Activated naive CD4-positive, alpha-beta T cell treated with anti-CD3 and anti-CD28 coated beads for 36 hours (primary cell): Measurements from ENCODE around the gene KLHDC8B. TPM values are rescaled to one million over a fixed set of nuclear protein-coding genes. Genes with fewer than 3 reads are reported as not detected.

Experiments used
- CTCF ChIA-PET: fragments of 350-600 bp; sonication (Branson Sonifier 250); formaldehyde crosslinking; loops from one replicate; lab custom pipeline; 2021; ENCODE audit warnings: antibody characterized with exemption; lab: Charles Lee
- DNase-seq: peaks from one replicate; pipeline ENCODE4 v3.0.0-alpha.2; 2020
- H3K27ac Mint-ChIP-seq: one replicate; pipeline ENCODE4 v1.8.0; 2021; ENCODE audit warnings: mild to moderate bottlenecking, mixed read lengths
- H3K27me3 Mint-ChIP-seq: one replicate; pipeline ENCODE4 v1.8.0; 2021; ENCODE audit warnings: low read depth, mixed read lengths
- H3K36me3 Mint-ChIP-seq: one replicate; pipeline ENCODE4 v1.8.0; 2021; ENCODE audit warnings: low read depth, mixed read lengths
- H3K4me1 Mint-ChIP-seq: one replicate; pipeline ENCODE4 v1.8.0; 2021; ENCODE audit warnings: low read depth, mixed read lengths
- H3K4me3 Mint-ChIP-seq: one replicate; pipeline ENCODE4 v1.8.0; 2021; ENCODE audit warnings: mild to moderate bottlenecking, moderate library complexity, mixed read lengths
- H3K9me3 Mint-ChIP-seq: one replicate; pipeline ENCODE4 v1.8.0; 2021; ENCODE audit warnings: mixed read lengths
- intact Hi-C: fragments of 100-400 bp; cut with micrococcal nuclease; formaldehyde crosslinking; loops from one replicate; pipeline ENCODE4 v1.15.1; 2023
- total RNA-seq, 2 experiments: library from RNA; stranded (reverse); gene quantifications; one replicate each; pipeline ENCODE4 v1.2.3, GENCODE V29; 2021

The KLHDC8B gene
- total RNA-seq, 2 experiments from 2014 or later: 1.8 to 2.4 TPM

- no peaks in the 10 kb centered on the region for H3K36me3 Mint-ChIP-seq
- no peak overlapping the region for H3K27ac Mint-ChIP-seq
- peaks cover 7% of the 10 kb centered on the region for H3K4me1 Mint-ChIP-seq
- no peak overlapping the region for H3K4me3 Mint-ChIP-seq
- intact Hi-C loops: loop anchor here (5.0 kb wide), 1 partner anchor 64 kb away; no protein-coding TSS in a partner anchor
- CTCF ChIA-PET: interaction anchor here (1.4 kb wide), 1 partner anchor 10 kb away, joined by 4 read pairs; no protein-coding TSS in a partner anchor
- no peaks in the 10 kb centered on the region for H3K27me3 Mint-ChIP-seq
- no peaks in the 10 kb centered on the region for H3K9me3 Mint-ChIP-seq
- no peak for DNase-seq
These were observed 1.9 kb downstream of the KLHDC8B start for GRCh38 chr3:49173116-49173791.

- no peaks in the 10 kb centered on the region for H3K9me3 Mint-ChIP-seq
- H3K27me3 Mint-ChIP-seq: no peaks in the 10 kb centered on the region
- intact Hi-C loops: loop anchor here (5.0 kb wide), 1 partner anchor 64 kb away; no protein-coding TSS in a partner anchor
- peaks cover 7% of the 10 kb centered on the region for H3K4me1 Mint-ChIP-seq
- H3K27ac Mint-ChIP-seq: no peak overlapping the region
- no peak for DNase-seq
- no peaks in the 10 kb centered on the region for H3K36me3 Mint-ChIP-seq
- CTCF ChIA-PET: interaction anchor here (1.4 kb wide), 1 partner anchor 10 kb away, joined by 4 read pairs; no protein-coding TSS in a partner anchor
- no peak overlapping the region for H3K4me3 Mint-ChIP-seq
These were observed 2.4 kb downstream of the KLHDC8B start for GRCh38 chr3:49173792-49174170.

GRCh38 chr3:49174397-49174985 is 3.1 kb downstream of the KLHDC8B start:
- Mint-ChIP-seq H3K36me3 (no peaks in the 10 kb centered on the region), H3K27ac (no peak overlapping the region), H3K4me3 (no peak overlapping the region), H3K9me3 (no peaks in the 10 kb centered on the region), H3K4me1 (peaks cover 7% of the 10 kb centered on the region), H3K27me3 (no peaks in the 10 kb centered on the region)
- intact Hi-C loops: loop anchor here (5.0 kb wide), 1 partner anchor 63 kb away; no protein-coding TSS in a partner anchor
- CTCF ChIA-PET: no interaction called here
- DNase-seq: no peak

GRCh38 chr3:49175530-49175929 is 4.1 kb downstream of the KLHDC8B start:
- CTCF ChIA-PET: no interaction called here
- H3K4me1 Mint-ChIP-seq: peaks cover 5% of the 10 kb centered on the region
- H3K4me3 Mint-ChIP-seq: no peak overlapping the region

GRCh38 chr3:49177073-49177472 is 5.7 kb downstream of the KLHDC8B start:
- H3K27me3 Mint-ChIP-seq: no peaks in the 10 kb centered on the region
- no peaks in the 10 kb centered on the region for H3K4me1 Mint-ChIP-seq
- no peak overlapping the region for H3K27ac Mint-ChIP-seq

More at GRCh38 chr3:49175530-49175929, 4.1 kb downstream of the KLHDC8B start:
- Mint-ChIP-seq H3K9me3 (no peaks in the 10 kb centered on the region), H3K27me3 (no peaks in the 10 kb centered on the region), H3K36me3 (no peaks in the 10 kb centered on the region), H3K27ac (no peak overlapping the region)
- intact Hi-C loops: no loop called here
- no peak for DNase-seq

GRCh38 chr3:49180116-49180515 is 8.7 kb downstream of the KLHDC8B start:
- intact Hi-C loops: no loop called here
- no peak for DNase-seq
- Mint-ChIP-seq H3K9me3 (no peaks in the 10 kb centered on the region), H3K4me3 (no peak overlapping the region), H3K4me1 (no peaks in the 10 kb centered on the region), H3K27me3 (no peaks in the 10 kb centered on the region), H3K27ac (no peak overlapping the region), H3K36me3 (no peaks in the 10 kb centered on the region)
- CTCF ChIA-PET: interaction anchor here (0.6 to 1.7 kb wide), 3 partner anchors 10 to 477 kb away, joined by 4 to 5 read pairs (median 5); no protein-coding TSS in a partner anchor

More at GRCh38 chr3:49177073-49177472, 5.7 kb downstream of the KLHDC8B start:
- intact Hi-C loops: no loop called here
- Mint-ChIP-seq H3K36me3 (no peaks in the 10 kb centered on the region), H3K4me3 (no peak overlapping the region), H3K9me3 (no peaks in the 10 kb centered on the region)
- CTCF ChIA-PET: no interaction called here
- no peak for DNase-seq

GRCh38 chr3:49181351-49181750 is 10.0 kb downstream of the KLHDC8B start:
- no peaks in the 10 kb centered on the region for H3K36me3 Mint-ChIP-seq

GRCh38 chr3:49182682-49183081 is 11.3 kb downstream of the KLHDC8B start:
- CTCF ChIA-PET: no interaction called here
- no peak overlapping the region for H3K4me3 Mint-ChIP-seq
- no peak overlapping the region for H3K27ac Mint-ChIP-seq
- H3K27me3 Mint-ChIP-seq: no peaks in the 10 kb centered on the region
- H3K36me3 Mint-ChIP-seq: no peaks in the 10 kb centered on the region
- intact Hi-C loops: no loop called here
- H3K4me1 Mint-ChIP-seq: no peaks in the 10 kb centered on the region
- no peak for DNase-seq
- no peaks in the 10 kb centered on the region for H3K9me3 Mint-ChIP-seq

More at GRCh38 chr3:49181351-49181750, 10.0 kb downstream of the KLHDC8B start:
- intact Hi-C loops: no loop called here
- Mint-ChIP-seq H3K27ac (no peak overlapping the region), H3K4me1 (no peaks in the 10 kb centered on the region), H3K9me3 (no peaks in the 10 kb centered on the region), H3K4me3 (no peak overlapping the region), H3K27me3 (no peaks in the 10 kb centered on the region)
- no peak for DNase-seq
- CTCF ChIA-PET: interaction anchor here (0.7 to 1.7 kb wide), 2 partner anchors 11 to 159 kb away, joined by 4 to 5 read pairs; partner anchors contain the start of gene NDUFAF3

- Mint-ChIP-seq H3K27me3 (no peaks in the 10 kb centered on the region), H3K27ac (no peak overlapping the region), H3K4me3 (no peak overlapping the region), H3K9me3 (no peaks in the 10 kb centered on the region), H3K36me3 (no peaks in the 10 kb centered on the region), H3K4me1 (no peaks in the 10 kb centered on the region)
- CTCF ChIA-PET: no interaction called here
- intact Hi-C loops: no loop called here
- DNase-seq: no peak
These were observed 12.5 kb downstream of the KLHDC8B start for GRCh38 chr3:49183873-49184272.

- H3K4me1 Mint-ChIP-seq: no peaks in the 10 kb centered on the region
- no peaks in the 10 kb centered on the region for H3K27me3 Mint-ChIP-seq
- CTCF ChIA-PET: no interaction called here
- H3K27ac Mint-ChIP-seq: no peak overlapping the region
- intact Hi-C loops: no loop called here
- H3K9me3 Mint-ChIP-seq: no peaks in the 10 kb centered on the region
- no peak overlapping the region for H3K4me3 Mint-ChIP-seq
- H3K36me3 Mint-ChIP-seq: no peaks in the 10 kb centered on the region
- DNase-seq: no peak
These were observed 20.3 kb downstream of the KLHDC8B start for GRCh38 chr3:49191741-49192140.

GRCh38 chr3:49198161-49198560 is 26.8 kb downstream of the KLHDC8B start:
- H3K9me3 Mint-ChIP-seq: no peaks in the 10 kb centered on the region
- CTCF ChIA-PET: interaction anchor here (0.5 kb wide), 1 partner anchor 210 kb away, joined by 3 read pairs; no protein-coding TSS in a partner anchor
- no peaks in the 10 kb centered on the region for H3K4me1 Mint-ChIP-seq

GRCh38 chr3:49198611-49199230 is 27.3 kb downstream of the KLHDC8B start:
- CTCF ChIA-PET: interaction anchor here (0.5 to 0.7 kb wide), 2 partner anchors 211 to 434 kb away, joined by 3 read pairs; no protein-coding TSS in a partner anchor

More at GRCh38 chr3:49198161-49198560, 26.8 kb downstream of the KLHDC8B start:
- no peak overlapping the region for H3K27ac Mint-ChIP-seq
- H3K4me3 Mint-ChIP-seq: no peak overlapping the region
- intact Hi-C loops: no loop called here
- H3K27me3 Mint-ChIP-seq: peaks cover 8% of the 10 kb centered on the region
- no peak for DNase-seq
- no peaks in the 10 kb centered on the region for H3K36me3 Mint-ChIP-seq

More at GRCh38 chr3:49198611-49199230, 27.3 kb downstream of the KLHDC8B start:
- no peak for DNase-seq
- Mint-ChIP-seq H3K27me3 (peaks cover 8% of the 10 kb centered on the region), H3K27ac (no peak overlapping the region), H3K4me3 (no peak overlapping the region), H3K36me3 (no peaks in the 10 kb centered on the region), H3K4me1 (no peaks in the 10 kb centered on the region), H3K9me3 (no peaks in the 10 kb centered on the region)
- intact Hi-C loops: no loop called here
